Stimulated activated CD8-positive, alpha-beta memory T cell treated with anti-CD3 and anti-CD28 coated beads, Interleukin-4, amount 100 ng/mL, for 24 hours (primary cell): Measurements from ENCODE around the gene RGS7.
"Not testable (repeated sequence)": the region's sequence is repeated elsewhere in the genome, so short reads cannot be mapped to it uniquely, and the experiment has no call there.

Source experiments
- DNase-seq: peaks from one replicate; pipeline ENCODE4 v3.0.0-alpha.2; 2020; ENCODE audit warnings: low read depth

RGS7 gene

GRCh38 chr1:241138248-241138647 lies 218.8 kb downstream of the RGS7 start:
- DNase-seq = no peak

DNA sequence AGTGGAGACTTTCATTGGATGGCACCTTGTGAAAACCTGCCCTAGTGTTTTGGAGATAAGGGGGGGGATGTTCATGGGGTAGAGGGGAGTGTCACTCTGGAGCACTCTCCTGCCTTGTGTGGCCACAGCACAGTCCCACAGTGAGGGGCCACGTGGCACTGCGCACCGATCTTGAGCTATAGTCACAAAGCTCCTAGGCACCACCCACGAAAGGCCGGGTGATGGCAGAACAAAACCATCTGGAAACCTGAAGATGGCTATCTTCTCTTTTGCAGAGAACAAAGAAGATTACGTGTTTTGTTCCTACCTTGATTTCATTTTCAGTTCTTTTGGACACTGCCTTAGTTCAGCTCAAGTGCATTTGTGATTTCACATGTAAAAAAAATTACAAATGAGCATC lies 220.6 kb downstream of the RGS7 start:
- no peak for DNase-seq

DNA sequence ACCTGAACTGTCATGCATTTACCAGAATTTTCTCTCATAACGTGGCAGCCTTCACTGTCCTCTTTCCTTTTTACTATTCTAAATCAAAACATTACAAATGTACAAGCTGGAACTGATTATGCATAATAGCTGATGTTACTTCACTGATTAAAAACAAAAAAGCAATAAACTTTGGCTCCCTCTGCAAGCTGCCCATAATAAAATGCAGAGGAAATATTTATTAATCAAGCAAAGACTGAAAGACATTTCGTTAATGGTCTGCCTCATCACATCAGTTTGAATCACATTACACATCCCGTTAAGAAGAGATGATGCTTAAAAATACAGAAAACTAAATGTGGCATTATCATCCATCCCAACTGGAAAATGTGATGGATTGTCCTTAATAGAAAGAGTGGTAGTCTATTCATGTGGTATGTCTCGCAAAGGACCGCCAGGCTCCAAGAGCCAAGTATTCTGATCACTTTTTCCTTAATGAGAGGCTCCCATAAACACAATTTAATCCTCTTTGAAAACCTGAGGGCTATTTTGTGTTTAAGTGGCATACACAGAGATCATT lies 225.3 kb downstream of the RGS7 start:
- no peak for DNase-seq

DNA sequence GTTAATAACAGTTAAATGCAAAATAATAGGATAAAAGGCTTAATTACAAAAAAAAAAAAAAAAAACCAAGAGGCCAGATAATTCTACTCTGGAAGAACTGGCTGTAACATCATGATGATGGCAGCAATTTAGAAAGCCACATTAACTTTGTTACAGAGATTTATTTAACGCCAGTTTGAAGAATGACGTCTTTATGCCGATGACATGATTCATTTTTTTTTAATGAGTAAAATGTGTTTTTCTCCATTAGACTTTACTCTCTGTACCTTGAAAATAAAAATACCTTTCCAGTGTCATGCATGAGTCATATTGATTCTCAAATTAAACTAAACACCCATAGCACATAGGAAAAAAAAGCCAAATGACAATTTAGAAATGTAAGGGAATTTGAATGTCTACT lies 226.1 kb downstream of the RGS7 start:
- DNase-seq = no peak

DNA sequence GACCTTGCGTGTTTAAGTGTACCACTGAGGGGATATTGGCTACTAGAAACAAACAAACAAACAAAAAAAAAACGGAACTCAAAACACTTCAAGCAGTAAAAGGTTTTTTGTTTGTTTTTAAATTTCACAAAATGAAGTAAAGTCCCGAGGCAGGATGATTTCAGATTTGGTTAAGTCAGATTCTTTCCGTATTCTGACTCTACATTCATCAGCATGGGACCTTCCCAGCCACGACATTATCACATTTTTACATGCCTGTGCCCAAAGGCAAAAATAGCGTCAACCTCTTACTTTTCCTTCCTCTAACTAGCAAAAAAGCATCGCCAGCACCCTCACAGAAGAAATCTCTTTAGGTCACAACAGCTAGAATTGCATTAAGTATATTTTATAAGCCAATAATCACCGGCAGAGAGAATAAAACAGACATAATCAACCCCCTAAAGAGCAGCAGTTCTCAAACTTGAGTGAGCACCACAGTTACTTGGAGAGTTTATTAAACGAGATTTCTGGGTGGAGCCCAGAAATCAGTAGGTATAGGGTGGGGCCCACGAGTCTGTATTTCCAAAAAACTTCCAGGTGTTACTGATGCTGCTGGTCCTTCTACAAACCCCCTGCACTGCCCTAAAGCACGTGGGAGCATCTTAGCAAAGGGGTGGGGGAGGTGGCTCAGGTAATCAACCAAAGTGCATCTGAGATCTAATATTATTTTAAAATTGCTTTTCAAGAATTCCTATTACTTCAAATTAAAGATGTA lies 227.6 kb downstream of the RGS7 start:
- no peak for DNase-seq

GRCh38 chr1:241125286-241125685 lies 231.7 kb downstream of the RGS7 start:
- DNase-seq = no peak

DNA sequence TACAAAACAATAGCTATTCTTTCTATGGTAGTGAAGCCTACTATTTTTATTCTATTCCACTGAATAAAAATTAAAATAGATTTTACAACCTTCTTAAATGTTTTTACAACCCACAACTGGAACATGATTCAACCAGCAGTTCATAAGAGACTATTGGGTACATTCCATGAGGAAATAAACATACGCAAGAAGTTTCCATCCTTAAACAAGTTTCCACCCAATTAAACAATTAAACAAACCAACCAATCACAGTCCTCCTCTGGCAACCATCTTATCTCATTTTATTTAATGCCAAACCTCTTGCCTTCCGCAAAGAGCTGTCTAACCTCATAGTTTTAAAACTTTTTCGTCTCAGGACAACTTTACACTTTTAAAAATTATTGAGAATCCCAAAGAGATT lies 239.0 kb downstream of the RGS7 start:
- no peak for DNase-seq

- DNase-seq = no peak
Measured at GRCh38 chr1:241115784-241116183, 241.2 kb downstream of the RGS7 start.

GRCh38 chr1:241114699-241115233 lies 242.2 kb downstream of the RGS7 start:
- no peak for DNase-seq

- no peak for DNase-seq
Measured at GRCh38 chr1:241113557-241113956, 243.4 kb downstream of the RGS7 start.

DNA sequence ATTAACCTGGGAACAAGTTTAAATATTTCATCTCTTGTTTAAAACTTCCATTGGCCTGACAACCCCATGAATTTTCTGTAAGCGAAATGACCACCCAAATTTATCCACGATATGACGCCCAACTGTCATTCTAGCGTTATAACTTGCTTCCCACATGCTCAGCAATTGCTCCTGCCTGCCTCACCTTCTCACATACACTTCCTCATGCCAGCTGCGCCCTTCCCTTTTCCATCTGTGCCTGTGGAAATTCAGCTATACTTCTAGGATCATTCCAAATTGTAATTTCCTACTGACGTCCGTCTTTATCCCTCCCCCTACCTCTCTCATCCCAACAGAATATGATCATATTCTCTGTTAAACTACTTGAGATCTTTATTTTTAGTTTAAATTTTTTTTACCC lies 248.0 kb downstream of the RGS7 start:
- no peak for DNase-seq

DNA sequence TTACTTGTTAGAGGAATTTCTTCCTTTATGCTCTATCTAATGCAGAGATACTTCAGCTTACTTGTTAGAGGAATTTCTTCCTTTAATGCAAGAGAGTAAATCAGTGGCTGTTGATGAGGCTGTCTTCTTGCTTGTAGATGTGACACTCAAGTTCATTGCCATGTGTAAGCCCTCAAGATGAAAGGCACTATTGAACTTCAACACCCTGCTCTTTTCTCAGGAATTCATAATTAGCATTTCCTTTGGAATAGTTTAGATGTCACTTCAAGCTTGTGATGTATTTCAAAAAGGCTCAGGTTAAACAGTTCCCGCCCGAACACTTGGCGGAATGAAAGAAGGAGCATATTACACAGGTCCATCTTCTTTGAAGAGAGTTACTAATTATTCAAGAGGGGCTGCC lies 251.9 kb downstream of the RGS7 start:
- DNase-seq = no peak

DNA sequence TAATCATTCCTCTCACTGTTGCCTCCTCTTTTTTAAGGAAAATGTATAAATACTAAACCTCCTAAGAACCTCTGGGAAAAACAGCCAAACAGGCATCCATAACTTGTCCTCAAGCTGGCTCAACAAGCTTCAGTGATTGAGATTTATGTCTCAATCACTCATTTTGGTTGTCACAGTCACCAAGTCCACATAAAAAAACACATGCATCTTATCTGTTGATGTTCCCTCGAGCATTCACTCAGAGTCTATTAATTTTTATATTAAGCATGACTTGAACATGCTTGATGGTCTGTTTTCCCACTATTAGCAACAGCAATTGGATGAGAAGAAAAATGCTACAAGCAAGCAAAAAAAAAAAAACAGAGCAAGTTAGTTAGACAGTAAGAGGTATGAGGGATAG lies 254.3 kb downstream of the RGS7 start:
- DNase-seq = no peak

DNA sequence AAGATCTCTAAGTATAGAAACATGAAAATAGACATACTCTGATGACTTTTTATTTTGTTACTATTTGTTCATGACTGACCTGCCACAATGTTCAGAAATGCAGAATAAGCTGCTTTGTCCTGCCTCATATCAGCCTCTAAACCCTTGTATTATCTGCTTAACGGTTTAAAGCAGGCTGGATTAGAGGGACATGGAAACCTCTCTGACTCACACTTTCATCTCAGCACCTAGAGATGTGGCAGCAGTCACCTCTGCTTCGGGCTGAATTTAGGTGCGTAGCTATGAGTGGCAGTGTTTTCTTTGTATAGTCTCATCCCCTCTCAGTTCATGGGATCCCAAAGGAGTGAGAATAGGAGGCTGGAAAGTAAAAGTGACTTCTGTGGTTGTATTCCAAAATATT lies 255.4 kb downstream of the RGS7 start:
- no peak for DNase-seq

DNA sequence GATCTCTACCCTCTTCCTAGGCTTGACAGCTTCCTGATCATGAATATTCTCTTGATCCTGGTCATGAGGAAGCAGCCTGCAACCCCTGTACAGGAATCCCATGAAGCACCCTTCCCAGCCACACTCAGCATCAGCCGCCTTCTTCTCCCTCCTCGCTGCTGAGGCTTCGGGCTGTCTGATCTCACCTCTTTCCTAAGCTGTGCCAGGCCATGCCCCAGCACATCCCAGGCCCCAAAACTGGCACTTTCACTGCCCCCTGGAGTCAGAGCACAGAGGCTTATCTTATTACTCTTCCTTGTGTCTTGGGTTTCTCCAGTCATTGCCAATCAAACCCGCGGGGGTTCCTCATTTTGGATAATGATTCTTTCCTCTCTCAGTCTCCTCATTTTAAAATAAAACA lies 259.5 kb downstream of the RGS7 start:
- DNase-seq = no peak

DNA sequence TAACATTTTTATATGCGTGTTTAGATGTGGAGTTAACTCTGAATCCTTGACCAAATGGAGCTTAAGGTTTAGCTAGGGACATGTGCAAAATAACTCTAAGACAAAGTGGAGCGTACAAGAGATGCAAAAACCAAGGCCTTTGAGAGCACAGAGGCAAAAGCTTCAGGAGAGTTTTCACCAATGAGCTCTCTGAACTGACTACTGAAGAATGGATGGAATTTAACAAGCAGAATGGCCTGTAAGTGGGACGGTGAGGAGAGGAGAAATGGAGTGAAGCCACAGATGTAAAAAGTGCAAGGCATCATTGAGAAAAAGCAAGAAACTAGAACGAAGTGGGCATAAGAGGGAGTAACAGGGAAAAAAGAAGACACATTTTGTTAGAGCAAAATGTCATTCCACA lies 260.0 kb downstream of the RGS7 start:
- no peak for DNase-seq

DNA sequence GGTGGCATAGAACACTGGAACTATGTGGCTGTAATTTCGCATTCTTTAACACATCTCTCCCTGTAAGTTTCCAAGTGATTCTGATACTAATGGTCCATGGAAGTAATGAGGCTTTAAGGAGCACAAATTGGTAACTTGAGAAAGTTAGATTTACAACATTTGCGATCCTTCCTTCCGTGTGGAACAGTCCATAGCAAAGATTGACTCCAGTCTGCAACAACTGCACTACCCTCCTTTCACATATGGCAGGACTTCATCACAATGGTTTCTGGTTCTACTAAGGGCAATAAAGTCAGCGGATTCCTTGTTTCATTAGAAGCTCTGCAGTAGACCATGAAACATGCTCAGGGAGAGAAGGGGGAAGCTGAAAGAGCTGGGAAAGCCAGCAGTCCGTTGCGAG lies 261.2 kb downstream of the RGS7 start:
- DNase-seq = no peak

DNA sequence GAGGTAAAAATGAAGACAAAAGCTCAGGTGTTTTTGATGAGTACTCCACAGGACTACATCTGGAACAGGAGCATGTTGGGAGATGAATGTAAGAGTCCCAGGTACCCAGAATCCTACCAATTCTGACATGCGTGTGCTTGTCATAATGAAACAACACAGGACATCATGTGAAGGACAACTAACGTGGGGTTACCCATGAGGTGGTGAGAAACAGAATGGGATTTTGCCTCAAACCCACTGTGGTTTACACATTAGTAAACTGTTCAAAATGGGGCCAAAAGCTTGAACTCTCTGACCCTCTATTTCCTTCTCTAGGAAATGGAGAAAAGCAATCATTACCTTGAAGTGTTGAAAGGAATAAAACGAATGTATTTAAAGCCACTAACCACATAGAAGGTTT lies 266.2 kb downstream of the RGS7 start:
- DNase-seq = no peak

- DNase-seq = not testable (repeated sequence)
Measured at GRCh38 chr1:241089066-241089465, 267.9 kb downstream of the RGS7 start.

GRCh38 chr1:241088075-241088474 lies 268.9 kb downstream of the RGS7 start:
- not testable (repeated sequence) for DNase-seq

DNA sequence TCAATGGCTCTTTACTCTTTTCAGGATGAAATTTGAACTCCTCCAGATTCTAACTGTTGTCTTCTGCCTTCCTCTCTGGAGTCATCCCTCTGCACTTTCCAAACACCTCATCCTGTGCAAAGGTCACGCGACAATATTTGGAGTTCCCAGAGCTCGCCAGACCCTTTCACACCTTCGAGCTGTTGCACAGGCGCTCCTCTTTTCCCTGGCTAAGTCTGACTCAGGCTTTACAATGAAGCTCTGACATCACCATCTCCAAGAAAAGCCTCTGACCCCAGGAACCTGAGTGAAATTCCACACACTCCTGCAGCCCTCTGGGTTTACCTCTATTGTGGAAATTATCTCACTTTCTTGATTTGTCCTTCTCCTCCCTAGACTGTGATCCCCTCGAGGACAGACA lies 270.3 kb downstream of the RGS7 start:
- no peak for DNase-seq

DNA sequence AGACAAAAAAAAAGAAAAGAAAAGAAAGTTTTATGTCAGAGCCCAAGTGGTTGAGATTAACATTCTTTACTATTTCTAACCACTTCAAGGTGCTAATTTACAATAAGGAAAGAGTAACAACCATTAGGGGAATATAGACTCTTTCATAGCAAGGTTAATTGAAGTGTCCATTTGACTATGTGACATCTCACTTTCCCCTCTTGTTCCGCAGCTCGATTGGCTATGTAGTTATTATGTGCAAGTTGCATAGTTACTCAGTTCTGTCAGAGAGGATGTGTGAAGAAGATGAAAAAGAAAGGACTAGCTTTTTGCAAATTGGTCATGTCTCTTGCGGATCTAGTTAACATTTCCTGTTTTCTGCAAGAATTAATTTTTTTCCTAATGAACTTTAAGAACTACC lies 273.7 kb downstream of the RGS7 start:
- no peak for DNase-seq

DNA sequence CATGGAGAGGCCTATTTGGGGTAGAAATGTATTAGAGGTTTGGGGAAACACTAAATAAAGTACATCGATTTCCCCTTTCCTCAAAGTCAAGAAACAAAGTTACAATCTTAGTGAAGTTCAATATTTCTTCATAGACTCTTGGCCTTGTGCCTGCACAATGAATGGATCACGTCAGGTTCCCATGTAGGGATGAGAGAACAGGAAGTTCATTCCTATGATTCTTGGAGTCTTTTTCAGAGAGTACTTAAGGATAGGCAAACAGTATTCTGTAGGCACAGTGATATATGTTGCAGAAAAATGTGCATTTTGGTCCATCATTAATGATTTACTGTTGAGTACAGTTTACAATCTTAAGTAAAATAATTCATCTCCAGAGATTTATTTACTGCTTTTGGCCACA lies 275.5 kb downstream of the RGS7 start:
- DNase-seq = no peak

- DNase-seq = no peak
Measured at GRCh38 chr1:241079459-241079858, 277.5 kb downstream of the RGS7 start.
